ENCODE results near the gene FAM13A. TPM values are rescaled to one million over a fixed set of nuclear protein-coding genes. Genes with fewer than 3 reads are reported as not detected.

FAM13A gene
- total RNA-seq, 4 donors from 2014 or later: 17.7 to 80.3 (median 46.2) TPM

DNA sequence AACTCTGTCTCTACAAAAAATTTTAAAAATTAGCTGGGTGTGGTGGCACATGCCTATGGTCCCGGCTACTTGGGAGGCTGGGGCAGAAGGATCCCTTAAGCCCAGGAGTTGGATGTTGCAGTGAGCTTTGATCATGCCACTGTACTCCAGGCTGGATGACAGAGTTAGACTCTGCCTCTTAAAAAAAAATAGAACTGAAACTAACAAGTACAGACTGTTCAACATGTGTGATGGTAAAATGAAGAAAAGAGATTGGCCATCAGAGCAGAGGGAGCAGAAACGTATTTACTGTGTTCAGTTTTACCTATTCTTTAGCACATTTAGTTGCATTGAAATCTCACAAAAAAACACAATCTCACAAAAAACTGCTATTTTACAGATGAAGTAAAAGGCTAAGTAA lies 281.5 kb downstream of the FAM13A start:
- H3K4me3 ChIP-seq: no peak overlapping the region
- no peak for TF ChIP-seq POLR2A (IDR thresholded peaks at IDR 0.05)
- TF ChIP-seq, protein P1, sequence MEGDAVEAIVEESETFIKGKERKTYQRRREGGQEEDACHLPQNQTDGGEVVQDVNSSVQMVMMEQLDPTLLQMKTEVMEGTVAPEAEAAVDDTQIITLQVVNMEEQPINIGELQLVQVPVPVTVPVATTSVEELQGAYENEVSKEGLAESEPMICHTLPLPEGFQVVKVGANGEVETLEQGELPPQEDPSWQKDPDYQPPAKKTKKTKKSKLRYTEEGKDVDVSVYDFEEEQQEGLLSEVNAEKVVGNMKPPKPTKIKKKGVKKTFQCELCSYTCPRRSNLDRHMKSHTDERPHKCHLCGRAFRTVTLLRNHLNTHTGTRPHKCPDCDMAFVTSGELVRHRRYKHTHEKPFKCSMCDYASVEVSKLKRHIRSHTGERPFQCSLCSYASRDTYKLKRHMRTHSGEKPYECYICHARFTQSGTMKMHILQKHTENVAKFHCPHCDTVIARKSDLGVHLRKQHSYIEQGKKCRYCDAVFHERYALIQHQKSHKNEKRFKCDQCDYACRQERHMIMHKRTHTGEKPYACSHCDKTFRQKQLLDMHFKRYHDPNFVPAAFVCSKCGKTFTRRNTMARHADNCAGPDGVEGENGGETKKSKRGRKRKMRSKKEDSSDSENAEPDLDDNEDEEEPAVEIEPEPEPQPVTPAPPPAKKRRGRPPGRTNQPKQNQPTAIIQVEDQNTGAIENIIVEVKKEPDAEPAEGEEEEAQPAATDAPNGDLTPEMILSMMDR (IDR thresholded peaks at IDR 0.05): no peak
- H3K27me3 ChIP-seq: no peaks in the 10 kb centered on the region
- no peak overlapping the region for H3K27ac ChIP-seq
- no peak for DNase-seq
- no peaks in the 10 kb centered on the region for H3K36me3 ChIP-seq
- no peaks in the 10 kb centered on the region for H3K9me3 ChIP-seq
- intact Hi-C loops (cut with DNase I; ENCODE audit: low total_unique reads): no loop called here
- H3K4me1 ChIP-seq: no peaks in the 10 kb centered on the region

DNA sequence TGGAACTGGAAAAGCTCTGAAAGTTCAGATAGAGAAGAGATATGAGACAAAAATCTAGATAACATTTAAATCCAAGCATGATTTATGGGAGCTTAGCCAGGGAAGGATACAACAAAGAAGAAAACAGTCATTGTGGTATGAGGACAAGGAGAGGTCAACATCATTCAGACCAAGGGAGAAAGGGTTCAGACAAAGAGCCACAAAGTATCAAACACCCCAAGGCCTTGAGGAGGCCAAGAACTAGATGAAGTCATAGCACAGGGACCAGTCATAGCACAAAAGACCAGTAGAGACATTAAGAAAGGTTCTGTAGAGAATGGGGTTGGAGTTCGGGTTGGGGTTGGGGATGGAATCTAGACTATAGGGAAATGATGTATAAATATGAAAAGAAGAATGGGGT lies 282.0 kb downstream of the FAM13A start:
- H3K4me1 ChIP-seq: no peaks in the 10 kb centered on the region
- H3K36me3 ChIP-seq: no peaks in the 10 kb centered on the region
- H3K4me3 ChIP-seq: no peak overlapping the region
- no peak for DNase-seq
- H3K27me3 ChIP-seq: no peaks in the 10 kb centered on the region
- H3K9me3 ChIP-seq: no peaks in the 10 kb centered on the region
- H3K27ac ChIP-seq: no peak overlapping the region
- intact Hi-C loops (cut with DNase I; ENCODE audit: low total_unique reads): no loop called here
- TF ChIP-seq, protein P1 (IDR thresholded peaks at IDR 0.05): no peak
- no peak for TF ChIP-seq POLR2A (IDR thresholded peaks at IDR 0.05)

DNA sequence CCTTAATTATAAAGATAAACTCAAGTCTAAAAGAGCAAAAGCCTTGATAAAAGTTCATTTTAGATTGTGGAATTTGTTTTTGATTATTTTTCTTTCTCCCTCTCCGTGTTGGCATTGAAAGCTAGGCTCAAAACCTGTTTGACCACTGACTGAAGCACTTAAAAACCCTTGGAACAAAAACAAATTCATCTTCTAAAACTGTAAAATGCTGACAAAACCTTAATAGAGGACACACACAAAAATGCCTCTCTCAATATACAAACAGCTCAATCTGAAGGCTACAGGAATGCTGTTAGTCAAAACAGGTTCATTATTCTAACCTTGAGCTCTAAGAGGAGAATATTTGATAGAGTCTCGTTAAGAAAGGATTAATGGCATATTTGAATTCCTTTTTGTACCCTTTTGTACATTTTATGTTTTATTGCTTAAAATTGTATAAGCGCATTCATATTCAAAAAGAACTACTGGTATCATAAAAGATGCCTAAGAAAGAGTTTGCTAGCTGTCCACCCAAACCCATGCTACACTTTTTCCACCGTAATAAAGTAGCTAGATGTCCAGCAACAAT lies 285.0 kb downstream of the FAM13A start:
- no peak for TF ChIP-seq POLR2A (IDR thresholded peaks at IDR 0.05)
- TF ChIP-seq, protein P1 (IDR thresholded peaks at IDR 0.05): no peak
- H3K27ac ChIP-seq: no peak overlapping the region
- no peaks in the 10 kb centered on the region for H3K27me3 ChIP-seq
- H3K9me3 ChIP-seq: no peaks in the 10 kb centered on the region
- H3K4me1 ChIP-seq: no peaks in the 10 kb centered on the region
- DNase-seq: no peak
- intact Hi-C loops (cut with DNase I; ENCODE audit: low total_unique reads): no loop called here
- H3K4me3 ChIP-seq: no peak overlapping the region
- no peaks in the 10 kb centered on the region for H3K36me3 ChIP-seq

DNA sequence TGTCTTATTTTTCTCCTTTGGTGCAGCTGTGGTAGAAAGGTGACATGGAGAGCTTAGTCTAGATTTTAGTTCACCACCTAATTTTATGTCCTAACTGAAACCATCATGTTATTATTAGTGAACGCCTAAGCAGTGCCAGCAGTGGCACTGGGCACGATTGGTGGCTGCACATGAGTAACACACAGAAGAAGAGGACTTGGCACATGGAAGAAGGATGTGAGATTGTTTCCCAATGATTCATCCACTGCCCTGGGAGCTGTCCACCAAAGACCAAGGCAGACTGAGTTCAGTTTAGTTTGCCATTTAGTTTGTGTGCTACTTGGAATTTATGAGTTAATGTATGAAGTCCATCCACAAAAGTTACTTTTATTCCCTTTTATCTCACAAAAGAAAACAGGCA lies 291.3 kb downstream of the FAM13A start:
- H3K27ac ChIP-seq: no peak overlapping the region
- TF ChIP-seq, protein P1 (IDR thresholded peaks at IDR 0.05): no peak
- no peak for TF ChIP-seq POLR2A (IDR thresholded peaks at IDR 0.05)
- no peak for DNase-seq
- no peaks in the 10 kb centered on the region for H3K27me3 ChIP-seq
- no peaks in the 10 kb centered on the region for H3K4me1 ChIP-seq
- H3K9me3 ChIP-seq: no peaks in the 10 kb centered on the region
- H3K36me3 ChIP-seq: no peaks in the 10 kb centered on the region
- intact Hi-C loops (cut with DNase I; ENCODE audit: low total_unique reads): no loop called here
- no peak overlapping the region for H3K4me3 ChIP-seq

DNA sequence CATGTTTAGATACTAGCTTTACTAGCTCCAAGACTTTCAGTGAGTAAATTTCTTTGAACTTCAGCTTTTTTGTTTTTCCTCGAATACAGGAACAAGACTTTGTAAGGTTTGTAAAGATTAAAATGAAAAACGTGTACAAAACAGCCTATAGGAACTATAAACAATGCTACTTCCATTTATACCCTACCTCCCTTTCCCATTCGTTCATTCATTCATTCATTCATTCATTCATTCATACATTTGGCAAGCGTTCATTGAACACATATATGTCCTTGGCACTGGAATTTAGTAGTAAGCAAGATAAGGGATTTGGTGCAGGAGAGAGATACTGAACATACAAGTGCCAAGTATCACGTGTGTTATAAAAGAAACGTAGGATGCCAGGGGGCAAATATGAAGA lies 293.9 kb downstream of the FAM13A start:
- Histone ChIP-seq H3K27me3 (no peaks in the 10 kb centered on the region), H3K27ac (no peak overlapping the region), H3K36me3 (no peaks in the 10 kb centered on the region), H3K4me1 (no peaks in the 10 kb centered on the region), H3K4me3 (no peak overlapping the region), H3K9me3 (no peaks in the 10 kb centered on the region)
- intact Hi-C loops (cut with DNase I; ENCODE audit: low total_unique reads): no loop called here
- TF ChIP-seq, protein P1 (IDR thresholded peaks at IDR 0.05): no peak
- no peak for TF ChIP-seq POLR2A (IDR thresholded peaks at IDR 0.05)
- DNase-seq: no peak

Data from uterus (tissue), 4 donors.